Measurements from ENCODE around the gene TMPRSS9. TPM values are rescaled to one million over a fixed set of nuclear protein-coding genes. Genes with fewer than 3 reads are reported as not detected.
A peak's percentile ranks its signal among the peaks of the same experiment; 100 is the strongest.

The TMPRSS9 gene
- total RNA-seq, 1 experiment from 2014 or later, result 0.57 TPM

DNA sequence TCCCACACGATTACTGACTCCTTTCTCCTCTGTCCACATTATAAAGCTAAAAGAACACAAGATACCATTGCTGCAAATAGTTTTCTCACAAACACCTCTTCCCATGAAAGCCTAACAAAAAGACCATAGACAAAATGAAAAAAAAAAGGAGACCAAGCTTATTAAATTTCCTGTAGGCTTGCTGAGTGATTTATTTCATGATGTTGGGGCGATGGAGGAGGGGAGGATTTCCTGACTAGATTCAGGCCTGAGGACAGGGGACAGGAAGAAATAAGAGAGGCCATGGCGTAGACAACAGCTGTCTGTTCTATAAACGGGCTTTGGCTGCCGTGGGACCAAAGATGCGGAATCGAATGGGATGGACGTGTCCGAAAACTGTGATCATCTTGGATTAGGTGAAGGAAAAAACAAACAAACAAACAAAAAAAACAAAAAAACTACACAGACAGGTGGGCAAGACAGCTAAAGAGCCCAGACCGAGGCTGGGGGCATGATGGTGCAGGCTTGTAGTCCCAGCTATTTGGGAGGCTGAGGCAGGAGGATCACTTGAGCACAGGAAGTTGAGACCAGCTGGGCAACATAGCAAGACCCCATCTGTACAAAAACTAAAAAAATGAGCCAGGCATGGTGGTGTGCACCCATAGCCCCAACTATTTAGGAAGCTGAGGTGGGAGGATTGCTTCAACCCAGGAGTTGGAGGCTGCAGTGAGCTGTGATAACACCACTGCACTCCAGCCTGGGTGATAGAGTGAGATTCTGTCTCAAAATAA is 5.3 kb downstream of the TMPRSS9 start:
- POLR2A ChIA-PET, result no interaction called here
- DNase-seq (ENCODE audit: low spot score), result no peak
- CTCF ChIA-PET, result no interaction called here
- TF ChIP-seq ERG (CRISPR knock-in tag; IDR thresholded peaks at IDR 0.05) (no peak), NR3C1 (CRISPR knock-in tag; conservative IDR thresholded peaks at IDR 0.05; ENCODE audit: low read depth) (no peak), ARID4B (CRISPR knock-in tag; IDR thresholded peaks at IDR 0.05; ENCODE audit: borderline replicate concordance) (no peak), ZNF121 (CRISPR knock-in tag; IDR thresholded peaks at IDR 0.05) (peak; percentile 65; the same call in 1 of the 2 replicates), CBFB (CRISPR knock-in tag; IDR thresholded peaks at IDR 0.05; ENCODE audit: low read depth) (no peak), PRDM15 (CRISPR knock-in tag; IDR thresholded peaks at IDR 0.05) (no peak)
- Mint-ChIP-seq H3K4me3 (no peak overlapping the region), H3K9me3 (no peaks in the 10 kb centered on the region), H3K4me1 (peaks cover 4% of the 10 kb centered on the region), H3K27ac (no peak overlapping the region), H3K36me3 (no peaks in the 10 kb centered on the region), H3K27me3 (ENCODE audit: low read depth) (peaks cover 3% of the 10 kb centered on the region)
- no peak for ATAC-seq

- ChIA-PET CTCF (interaction anchor here (1.4 kb wide), 1 partner anchor 21 kb away, joined by 3 read pairs; no protein-coding TSS in a partner anchor), POLR2A (interaction anchor here (1.2 kb wide), 1 partner anchor 72 kb away, joined by 4 read pairs; no protein-coding TSS in a partner anchor)
- ATAC-seq, result no peak
- Mint-ChIP-seq H3K9me3 (peaks cover 12% of the 10 kb centered on the region), H3K27me3 (ENCODE audit: low read depth) (peaks cover 3% of the 10 kb centered on the region; the same call in 1 of the 2 replicates), H3K27ac (no peak overlapping the region), H3K36me3 (no peaks in the 10 kb centered on the region), H3K4me1 (no peaks in the 10 kb centered on the region), H3K4me3 (no peak overlapping the region)
- no peak for DNase-seq (ENCODE audit: low spot score)
- TF ChIP-seq ZSCAN18 (CRISPR knock-in tag; IDR thresholded peaks at IDR 0.05), result no peak
- TF ChIP-seq ZNF512 (CRISPR knock-in tag; IDR thresholded peaks at IDR 0.05; ENCODE audit: borderline replicate concordance), result no peak
- TF ChIP-seq IRF2 (CRISPR knock-in tag; IDR thresholded peaks at IDR 0.05; ENCODE audit: borderline replicate concordance, low read depth), result no peak
- TF ChIP-seq, protein P1, sequence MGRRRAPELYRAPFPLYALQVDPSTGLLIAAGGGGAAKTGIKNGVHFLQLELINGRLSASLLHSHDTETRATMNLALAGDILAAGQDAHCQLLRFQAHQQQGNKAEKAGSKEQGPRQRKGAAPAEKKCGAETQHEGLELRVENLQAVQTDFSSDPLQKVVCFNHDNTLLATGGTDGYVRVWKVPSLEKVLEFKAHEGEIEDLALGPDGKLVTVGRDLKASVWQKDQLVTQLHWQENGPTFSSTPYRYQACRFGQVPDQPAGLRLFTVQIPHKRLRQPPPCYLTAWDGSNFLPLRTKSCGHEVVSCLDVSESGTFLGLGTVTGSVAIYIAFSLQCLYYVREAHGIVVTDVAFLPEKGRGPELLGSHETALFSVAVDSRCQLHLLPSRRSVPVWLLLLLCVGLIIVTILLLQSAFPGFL (CRISPR knock-in tag; IDR thresholded peaks at IDR 0.05; ENCODE audit: borderline replicate concordance), result no peak
- TF ChIP-seq, protein P2, sequence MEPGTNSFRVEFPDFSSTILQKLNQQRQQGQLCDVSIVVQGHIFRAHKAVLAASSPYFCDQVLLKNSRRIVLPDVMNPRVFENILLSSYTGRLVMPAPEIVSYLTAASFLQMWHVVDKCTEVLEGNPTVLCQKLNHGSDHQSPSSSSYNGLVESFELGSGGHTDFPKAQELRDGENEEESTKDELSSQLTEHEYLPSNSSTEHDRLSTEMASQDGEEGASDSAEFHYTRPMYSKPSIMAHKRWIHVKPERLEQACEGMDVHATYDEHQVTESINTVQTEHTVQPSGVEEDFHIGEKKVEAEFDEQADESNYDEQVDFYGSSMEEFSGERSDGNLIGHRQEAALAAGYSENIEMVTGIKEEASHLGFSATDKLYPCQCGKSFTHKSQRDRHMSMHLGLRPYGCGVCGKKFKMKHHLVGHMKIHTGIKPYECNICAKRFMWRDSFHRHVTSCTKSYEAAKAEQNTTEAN (CRISPR knock-in tag; IDR thresholded peaks at IDR 0.05), result no peak
- TF ChIP-seq ATF1 (CRISPR knock-in tag; IDR thresholded peaks at IDR 0.05), result no peak
- TF ChIP-seq TEAD1 (CRISPR knock-in tag; IDR thresholded peaks at IDR 0.05), result no peak
- TF ChIP-seq HMGA2 (CRISPR knock-in tag; IDR thresholded peaks at IDR 0.05), result no peak
- TF ChIP-seq, protein P3, sequence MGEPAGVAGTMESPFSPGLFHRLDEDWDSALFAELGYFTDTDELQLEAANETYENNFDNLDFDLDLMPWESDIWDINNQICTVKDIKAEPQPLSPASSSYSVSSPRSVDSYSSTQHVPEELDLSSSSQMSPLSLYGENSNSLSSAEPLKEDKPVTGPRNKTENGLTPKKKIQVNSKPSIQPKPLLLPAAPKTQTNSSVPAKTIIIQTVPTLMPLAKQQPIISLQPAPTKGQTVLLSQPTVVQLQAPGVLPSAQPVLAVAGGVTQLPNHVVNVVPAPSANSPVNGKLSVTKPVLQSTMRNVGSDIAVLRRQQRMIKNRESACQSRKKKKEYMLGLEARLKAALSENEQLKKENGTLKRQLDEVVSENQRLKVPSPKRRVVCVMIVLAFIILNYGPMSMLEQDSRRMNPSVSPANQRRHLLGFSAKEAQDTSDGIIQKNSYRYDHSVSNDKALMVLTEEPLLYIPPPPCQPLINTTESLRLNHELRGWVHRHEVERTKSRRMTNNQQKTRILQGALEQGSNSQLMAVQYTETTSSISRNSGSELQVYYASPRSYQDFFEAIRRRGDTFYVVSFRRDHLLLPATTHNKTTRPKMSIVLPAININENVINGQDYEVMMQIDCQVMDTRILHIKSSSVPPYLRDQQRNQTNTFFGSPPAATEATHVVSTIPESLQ (CRISPR knock-in tag; IDR thresholded peaks at IDR 0.05), result no peak
- no peak for TF ChIP-seq JUN (CRISPR knock-in tag; IDR thresholded peaks at IDR 0.05)
Measured at GRCh38 chr19:2371656-2372055, 11.6 kb downstream of the TMPRSS9 start.

Data from WTC11 (cell line).